ENCODE data around the gene TGFA.

GRCh38 chr2:70440621-70441020, 113.0 kb downstream of the TGFA start:
- TF ChIP-seq CTCF (conservative IDR thresholded peaks at IDR 0.05): no peak
- TF ChIP-seq EZH2 (IDR thresholded peaks at IDR 0.05; ENCODE audit: low read depth): no peak
